GM12892 (cell line): ENCODE measurements around the gene STXBP5L.

Experiments
- POLR2A ChIP-seq: IDR thresholded peaks from 2 replicates; pipeline ENCODE4 v1.6.1; 2011; ENCODE audit warnings: low read depth, low read length, control low read depth
- POLR2AphosphoS5 ChIP-seq: IDR thresholded peaks from 2 replicates; pipeline ENCODE4 v1.6.1; 2011; ENCODE audit warnings: low read depth, low read length, control low read depth
- TAF1 ChIP-seq: IDR thresholded peaks from 2 replicates; pipeline ENCODE4 v1.6.1; 2011; ENCODE audit warnings: low read depth, mild to moderate bottlenecking, control low read depth, low read length, borderline replicate concordance

- TF ChIP-seq POLR2AphosphoS5, result no peak
- TF ChIP-seq POLR2A, result no peak
- no peak for TF ChIP-seq TAF1
Observed at GRCh38 chr3:121324320-121324719, 416.3 kb downstream of the STXBP5L start.
